Embryonic facial prominence (tissue), 1 donor: ENCODE data around the gene PRDX5.

Source experiments
- DNase-seq: peaks from one replicate; pipeline ENCODE4 v3.0.0-alpha.2; 2016; ENCODE audit errors: extremely low spot score

Gene PRDX5

GRCh38 chr11:64347193-64347867, 29.4 kb downstream of the PRDX5 start:
- DNase-seq = no peak

GRCh38 chr11:64348383-64349024, 30.6 kb downstream of the PRDX5 start:
- no peak for DNase-seq

- no peak for DNase-seq
Measured at GRCh38 chr11:64349025-64349387, 31.1 kb downstream of the PRDX5 start.

GRCh38 chr11:64349404-64349803, 31.5 kb downstream of the PRDX5 start:
- no peak for DNase-seq

- no peak for DNase-seq
Measured at GRCh38 chr11:64351136-64351631, 33.3 kb downstream of the PRDX5 start.

- DNase-seq = no peak
Measured at GRCh38 chr11:64352099-64352994, 34.4 kb downstream of the PRDX5 start.

GRCh38 chr11:64352995-64353714, 35.2 kb downstream of the PRDX5 start:
- DNase-seq = no peak

- no peak for DNase-seq
Measured at GRCh38 chr11:64353715-64354506, 36.0 kb downstream of the PRDX5 start.

- DNase-seq = peak; percentile 22
Measured at GRCh38 chr11:64355078-64355940, 37.4 kb downstream of the PRDX5 start.

GRCh38 chr11:64356498-64357411, 38.8 kb downstream of the PRDX5 start:
- DNase-seq = no peak

GRCh38 chr11:64357446-64357845, 39.5 kb downstream of the PRDX5 start:
- no peak for DNase-seq

GRCh38 chr11:64357904-64358535, 40.1 kb downstream of the PRDX5 start:
- no peak for DNase-seq

- no peak for DNase-seq
Measured at GRCh38 chr11:64358536-64358906, 40.6 kb downstream of the PRDX5 start.

GRCh38 chr11:64358907-64359711, 41.2 kb downstream of the PRDX5 start, which contains the start of gene RPS6KA4:
Gene RPS6KA4 (plus strand): TSS chr11:64359162. CDS start chr11:64359236, 74 bp downstream.
- DNase-seq = no peak

- no peak for DNase-seq
Measured at GRCh38 chr11:64359712-64360445, 42.0 kb downstream of the PRDX5 start.

- DNase-seq = no peak
Measured at GRCh38 chr11:64360448-64360921, 42.6 kb downstream of the PRDX5 start.

- no peak for DNase-seq
Measured at GRCh38 chr11:64361659-64362058, 43.7 kb downstream of the PRDX5 start.
